Astrocyte of the cerebellum (primary cell): ENCODE data around the gene SULF2.

Source experiments
- DNase-seq: peaks from one replicate; pipeline ENCODE4 v3.0.0-alpha.2; 2011; ENCODE audit warnings: low read depth
- H3K4me3 ChIP-seq: 2 replicates; pipeline ENCODE4 v1.5.1; 2011; ENCODE audit warnings: mild to moderate bottlenecking, low read depth, low read length, moderate library complexity
- CTCF ChIP-seq: IDR thresholded peaks from 2 replicates; pipeline ENCODE4 v1.5.1; 2012; ENCODE audit warnings: low read length, low read depth, moderate library complexity, mild to moderate bottlenecking; ENCODE audit errors: missing control alignments
- in situ Hi-C: cut with HindIII; loops from 2 replicates; pipeline ENCODE4 v1.10.0; 2017; ENCODE audit warnings: low sequenced_read_pairs

The SULF2 gene

DNA sequence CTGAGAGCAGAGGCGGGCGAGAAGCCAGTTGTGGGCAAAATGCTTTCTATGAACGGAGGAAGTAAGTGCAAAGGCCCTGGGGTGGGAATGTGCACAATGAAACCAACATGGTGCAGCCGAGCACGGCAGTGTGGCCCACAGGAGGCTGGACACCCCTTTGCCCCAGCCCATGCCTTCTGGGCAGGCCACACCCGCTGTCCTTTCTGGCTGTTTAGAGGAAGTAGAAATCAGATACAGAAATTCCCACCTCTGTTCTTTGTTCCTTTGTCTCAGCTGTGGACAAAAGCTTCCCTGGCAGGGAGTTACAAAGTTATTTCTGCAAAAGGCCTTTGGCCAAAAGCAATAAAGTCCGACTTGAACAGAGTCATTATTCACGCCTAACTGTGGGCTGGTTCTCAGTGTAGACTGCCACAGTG is 11.9 kb downstream of the SULF2 start:
- in situ Hi-C loops: loop anchor here (10.0 kb wide), 1 partner anchor 99 kb away; no protein-coding TSS in a partner anchor
- TF ChIP-seq CTCF: no peak
- no peak overlapping the region for H3K4me3 ChIP-seq
- DNase-seq: no peak

GRCh38 chr20:47770935-47771334 is 14.3 kb downstream of the SULF2 start:
- in situ Hi-C loops: loop anchor here (10.0 kb wide), 1 partner anchor 96 kb away; no protein-coding TSS in a partner anchor
- DNase-seq: no peak
- TF ChIP-seq CTCF: no peak

DNA sequence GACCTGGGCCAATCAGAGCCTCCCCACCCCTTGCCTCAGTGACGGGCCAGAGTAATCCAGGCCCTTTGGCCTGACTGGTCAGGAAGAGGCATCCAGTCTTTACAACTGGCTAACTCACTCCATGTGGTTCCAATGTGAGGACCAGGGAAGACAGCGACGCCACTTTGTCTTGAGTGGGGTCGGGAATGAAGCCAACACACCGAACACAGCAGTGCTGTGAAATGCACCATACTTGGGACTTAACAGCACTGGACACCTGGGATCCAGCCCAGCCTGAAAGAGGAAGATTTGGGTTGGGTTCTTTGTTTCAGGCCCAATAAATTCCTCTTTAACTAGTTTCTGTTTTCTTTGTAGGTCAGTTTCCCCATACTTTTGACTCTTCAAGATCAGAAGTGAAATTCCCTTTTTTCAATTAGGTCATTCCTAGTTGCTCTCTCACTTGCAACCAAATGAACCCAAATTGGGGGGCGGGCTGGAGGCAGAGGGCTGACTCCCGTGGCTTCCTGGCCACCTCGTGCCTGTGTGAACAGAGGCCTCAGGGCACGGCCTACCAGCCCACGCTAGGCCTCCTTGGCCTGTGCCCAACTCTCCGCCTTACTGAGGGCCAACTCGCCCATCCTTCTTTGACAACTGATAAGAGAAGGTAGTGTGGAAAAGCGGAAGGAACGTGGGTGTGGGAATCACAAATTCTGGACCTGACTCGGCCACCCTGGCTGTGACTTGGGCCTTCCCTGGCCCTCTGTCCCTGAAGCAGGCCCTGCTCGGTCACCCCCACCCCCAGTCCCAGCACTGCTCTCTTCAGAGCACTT is 17.1 kb downstream of the SULF2 start:
- TF ChIP-seq CTCF: no peak
- no peak overlapping the region for H3K4me3 ChIP-seq
- in situ Hi-C loops: no loop called here
- no peak for DNase-seq

More at GRCh38 chr20:47770935-47771334, 14.3 kb downstream of the SULF2 start:
- no peak overlapping the region for H3K4me3 ChIP-seq

DNA sequence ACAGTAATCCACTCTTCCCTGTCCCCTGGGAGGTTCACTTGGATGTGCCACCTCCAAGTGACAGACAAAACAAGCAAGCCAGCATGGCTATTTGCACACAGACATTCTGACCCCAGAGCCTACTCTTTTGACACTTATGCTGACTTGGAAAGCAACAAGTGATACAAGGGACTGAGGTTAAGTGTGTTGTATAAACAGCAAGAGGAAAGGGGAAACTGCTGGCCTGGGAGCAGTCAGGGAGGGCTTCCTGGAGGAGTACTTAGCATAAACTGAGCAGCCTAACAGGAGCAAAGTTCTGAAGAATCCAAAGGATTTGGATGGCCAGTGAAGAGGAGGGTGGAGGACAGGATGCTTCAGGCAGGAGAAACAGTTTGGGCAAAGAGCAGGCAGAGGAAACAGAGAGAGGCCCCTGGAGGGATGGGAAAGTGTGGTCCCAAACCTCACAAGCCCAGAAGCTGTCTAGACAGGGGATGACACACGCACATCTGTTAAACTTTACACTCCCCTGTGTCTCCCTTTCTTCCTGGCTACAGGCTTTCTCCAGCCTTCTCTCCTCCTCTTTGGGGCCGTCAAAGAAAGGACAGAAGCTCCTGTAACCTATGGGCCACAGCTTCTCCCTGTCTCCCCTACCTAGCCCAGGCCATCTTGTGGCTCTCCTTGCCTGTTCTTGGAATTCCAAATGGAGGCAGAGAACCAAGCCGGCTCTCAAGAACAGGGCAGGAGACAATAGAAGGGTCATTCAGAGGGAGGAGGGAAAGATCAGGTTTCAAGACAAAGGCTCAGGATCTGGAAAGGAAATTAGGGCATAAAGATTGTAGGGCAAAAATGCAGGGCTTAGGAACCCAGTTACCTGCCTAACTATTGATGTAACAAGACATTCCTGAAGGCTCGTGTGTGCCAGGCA is 19.3 kb downstream of the SULF2 start:
- DNase-seq: no peak
- H3K4me3 ChIP-seq: no peak overlapping the region
- in situ Hi-C loops: no loop called here
- no peak for TF ChIP-seq CTCF

- in situ Hi-C loops: no loop called here
- TF ChIP-seq CTCF: no peak
- no peak overlapping the region for H3K4me3 ChIP-seq
- DNase-seq: no peak
Observed at GRCh38 chr20:47765271-47765670, 20.0 kb downstream of the SULF2 start.

- TF ChIP-seq CTCF: no peak
- no peak for DNase-seq
- in situ Hi-C loops: no loop called here
- no peak overlapping the region for H3K4me3 ChIP-seq
Observed at GRCh38 chr20:47764154-47764733, 21.0 kb downstream of the SULF2 start.
